H1 (cell line): ENCODE results near the gene VSX1. TPM values are rescaled to one million over a fixed set of nuclear protein-coding genes. Genes with fewer than 3 reads are reported as not detected.

Experiments
- CTCF ChIA-PET: fragments of 300-600 bp; sonication (Branson Sonifier 250); formaldehyde crosslinking; loops from one replicate; lab custom pipeline; 2021; ENCODE audit not compliant: partially characterized antibody; lab: Charles Lee
- POLR2A ChIA-PET: fragments of 300-600 bp; sonication (Branson Sonifier 250); formaldehyde crosslinking; loops from one replicate; lab custom pipeline; 2021; ENCODE audit warnings: inconsistent platforms; ENCODE audit not compliant: partially characterized antibody; lab: Charles Lee
- DNase-seq, 2 experiments: peaks; one replicate each; pipeline versions ENCODE4 v3.0.0 to v3.0.0-alpha.2; 2010 to 2022; ENCODE audit warnings: low spot score in 2 of 2, low read depth in 1 of 2, mixed read lengths in 1 of 2
- FAIRE-seq: peaks from 2 replicates; lab custom pipeline; 2011; peaks lifted over from hg19 to GRCh38; lab: Jason Lieb, UNC
- H2AFZ ChIP-seq: 2 replicates; pipeline ENCODE4 v1.8.1; 2012; ENCODE audit warnings: low read length, inconsistent platforms
- H2AK5ac ChIP-seq: 2 replicates; pipeline ENCODE4 v1.6.1; 2013; ENCODE audit warnings: low read depth, low read length
- H2BK120ac ChIP-seq: replicated peaks from 2 replicates; pipeline ENCODE3; 2013; ENCODE audit warnings: low read depth, low read length, inconsistent platforms
- H2BK12ac ChIP-seq: 2 replicates; pipeline ENCODE4 v1.6.1; 2013; ENCODE audit warnings: low read depth, low read length
- H2BK15ac ChIP-seq: 2 replicates; pipeline ENCODE4 v1.6.1; 2013; ENCODE audit warnings: low read length
- H2BK20ac ChIP-seq: 2 replicates; pipeline ENCODE4 v1.6.1; 2013; ENCODE audit warnings: low read length
- H2BK5ac ChIP-seq: 2 replicates; pipeline ENCODE4 v1.6.1; 2013; ENCODE audit warnings: low read depth, low read length
- H3K14ac ChIP-seq: 2 replicates; pipeline ENCODE4 v1.6.1; 2013; ENCODE audit warnings: inconsistent platforms; ENCODE audit not compliant: insufficient read length
- H3K18ac ChIP-seq: 2 replicates; pipeline ENCODE4 v1.6.1; 2013; ENCODE audit warnings: low read length; ENCODE audit errors: extremely low read depth
- H3K23ac ChIP-seq: 2 replicates; pipeline ENCODE4 v1.6.1; 2013; ENCODE audit warnings: inconsistent platforms; ENCODE audit not compliant: insufficient read length
- H3K23me2 ChIP-seq: 2 replicates; pipeline ENCODE4 v1.6.1; 2013; ENCODE audit warnings: low read depth, low read length
- H3K27ac ChIP-seq: 2 replicates; pipeline ENCODE4 v1.6.1; 2011; ENCODE audit warnings: low read depth, low read length, inconsistent platforms
- H3K27me3 ChIP-seq, 4 experiments: replicated peaks in 1 of 4; 1 replicate in 1 of 4; 2 replicates in 3 of 4; pipeline versions ENCODE4 v1.6.1 to v1.8.1; 2011 to 2013; ENCODE audit warnings: low read length in 3 of 4, mild to moderate bottlenecking in 3 of 4, inconsistent platforms in 2 of 4, mixed read lengths in 2 of 4, moderate library complexity in 1 of 4; ENCODE audit not compliant: control insufficient read depth in 3 of 4, insufficient read depth in 3 of 4; ENCODE audit errors: extremely low read depth in 1 of 4
- H3K36me3 ChIP-seq, 4 experiments: 2 replicates each; pipeline versions ENCODE4 v1.6.1 to v1.8.1; 2011 to 2013; ENCODE audit warnings: mild to moderate bottlenecking in 4 of 4, low read length in 3 of 4, moderate library complexity in 2 of 4, control low read depth in 1 of 4, inconsistent platforms in 1 of 4; ENCODE audit not compliant: insufficient read depth in 4 of 4, control insufficient read depth in 2 of 4
- H3K4ac ChIP-seq: replicated peaks from 2 replicates; pipeline ENCODE3; 2013; ENCODE audit warnings: low read length, low read depth, mixed read lengths, inconsistent platforms; ENCODE audit not compliant: insufficient read length
- H3K4me1 ChIP-seq, 4 experiments: replicated peaks in 1 of 4; 1 replicate in 1 of 4; 2 replicates in 3 of 4; pipeline versions ENCODE4 v1.6.1 to v1.8.1; 2011 to 2013; ENCODE audit warnings: low read length in 3 of 4, inconsistent platforms in 2 of 4, mixed read lengths in 1 of 4; ENCODE audit not compliant: insufficient read depth in 4 of 4, control insufficient read depth in 3 of 4
- H3K4me2 ChIP-seq, 2 experiments: 2 replicates each; pipeline versions ENCODE4 v1.6.1 to v1.8.1; 2011 to 2013; ENCODE audit warnings: low read depth in 2 of 2, low read length in 2 of 2, control low read depth in 1 of 2, inconsistent platforms in 1 of 2, mild to moderate bottlenecking in 1 of 2; ENCODE audit not compliant: insufficient read depth in 1 of 2
- H3K4me3 ChIP-seq, 4 experiments: fragments of 200-600, 300-600 bp in 1 of 4; sonication (generic), shearing (Covaris generic), sonication (Bioruptor Twin) in 1 of 4; 2 replicates each; pipeline versions ENCODE4 v1.5.1 to v1.8.1; 2011 to 2016; ENCODE audit warnings: low read length in 4 of 4, low read depth in 3 of 4, control low read depth in 2 of 4, inconsistent platforms in 2 of 4, mild to moderate bottlenecking in 2 of 4, mixed read lengths in 1 of 4, moderate library complexity in 1 of 4; ENCODE audit not compliant: insufficient read depth in 2 of 4; ENCODE audit errors: extremely low read depth in 1 of 4
- H3K56ac ChIP-seq: replicated peaks from 2 replicates; pipeline ENCODE3; 2013; ENCODE audit warnings: low read depth, mild to moderate bottlenecking, mixed read lengths, low read length, inconsistent platforms; ENCODE audit not compliant: insufficient read length
- H3K79me1 ChIP-seq: 2 replicates; pipeline ENCODE4 v1.6.1; 2013; ENCODE audit warnings: low read depth, low read length, control low read depth
- H3K79me2 ChIP-seq, 2 experiments: 2 replicates each; pipeline versions ENCODE4 v1.6.1 to v1.8.1; 2012 to 2013; ENCODE audit warnings: low read length in 2 of 2, mild to moderate bottlenecking in 2 of 2, inconsistent platforms in 1 of 2; ENCODE audit not compliant: insufficient read depth in 2 of 2, control insufficient read depth in 1 of 2
- H3K9ac ChIP-seq, 4 experiments: replicated peaks in 1 of 4; 1 replicate in 1 of 4; 2 replicates in 3 of 4; pipeline versions ENCODE4 v1.6.1 to v1.8.1; 2011 to 2013; ENCODE audit warnings: low read depth in 3 of 4, low read length in 3 of 4, control low read depth in 2 of 4, mild to moderate bottlenecking in 2 of 4, moderate library complexity in 2 of 4, inconsistent platforms in 1 of 4; ENCODE audit errors: extremely low read depth in 1 of 4
- H3K9me3 ChIP-seq, 2 experiments: 2 replicates each; pipeline versions ENCODE4 v1.6.1 to v1.8.1; 2012 to 2013; ENCODE audit warnings: mild to moderate bottlenecking in 2 of 2, moderate library complexity in 2 of 2, control low read depth in 1 of 2, inconsistent platforms in 1 of 2, low read depth in 1 of 2, low read length in 1 of 2, mixed read lengths in 1 of 2; ENCODE audit not compliant: insufficient read depth in 2 of 2
- H4K20me1 ChIP-seq, 2 experiments: replicated peaks in 1 of 2; 2 replicates each; pipeline versions ENCODE3 to v1.8.1; 2011 to 2013; ENCODE audit warnings: inconsistent platforms in 2 of 2, low read length in 2 of 2, mild to moderate bottlenecking in 1 of 2; ENCODE audit not compliant: insufficient read depth in 2 of 2, control insufficient read depth in 1 of 2
- H4K5ac ChIP-seq: 2 replicates; pipeline ENCODE4 v1.6.1; 2013; ENCODE audit warnings: low read length, low read depth, mixed read lengths, inconsistent platforms; ENCODE audit not compliant: insufficient read length
- H4K8ac ChIP-seq: 2 replicates; pipeline ENCODE4 v1.8.0; 2013; ENCODE audit warnings: mild to moderate bottlenecking, moderate library complexity, low read length, inconsistent platforms; ENCODE audit not compliant: insufficient read depth; ENCODE audit errors: extremely low read depth
- H4K91ac ChIP-seq: replicated peaks from 2 replicates; pipeline ENCODE3; 2013; ENCODE audit warnings: low read length, mixed read lengths, inconsistent platforms; ENCODE audit not compliant: insufficient read length
- ASH2L ChIP-seq: fragments of 200-600, 300-600 bp; sonication (generic); IDR thresholded peaks from one replicate; pipeline ENCODE4 v1.7.1; 2017; ENCODE audit warnings: low read length
- BACH1 ChIP-seq: IDR thresholded peaks from 2 replicates; pipeline ENCODE4 v1.6.1; 2012; ENCODE audit warnings: low read length, improper control_type of control experiment
- BRCA1 ChIP-seq: IDR thresholded peaks from 2 replicates; pipeline ENCODE4 v1.6.1; 2012; ENCODE audit warnings: low read depth, low read length, improper control_type of control experiment
- HDAC6 ChIP-seq: IDR thresholded peaks from one replicate; pipeline ENCODE4 v1.7.1; 2012; ENCODE audit warnings: low read depth, mild to moderate bottlenecking, inconsistent platforms, low read length, moderate library complexity
- JUN ChIP-seq: IDR thresholded peaks from 2 replicates; pipeline ENCODE4 v1.6.1; 2011; ENCODE audit warnings: low read depth, mild to moderate bottlenecking, improper control_type of control experiment, low read length
- KDM1A ChIP-seq: fragments of 200-600, 300-600 bp; sonication (generic); IDR thresholded peaks from 2 replicates; pipeline ENCODE4 v1.7.1; 2016; ENCODE audit warnings: mild to moderate bottlenecking, low read length, borderline replicate concordance
- KDM4A ChIP-seq: IDR thresholded peaks from one replicate; pipeline ENCODE4 v1.7.1; 2012; ENCODE audit warnings: low read depth, mild to moderate bottlenecking, moderate library complexity, low read length, inconsistent platforms; ENCODE audit not compliant: severe bottlenecking
- SAP30 ChIP-seq: fragments of 300-600 bp; sonication (generic); IDR thresholded peaks from 2 replicates; pipeline ENCODE4 v1.7.1; 2012; ENCODE audit warnings: low read length, moderate library complexity, mild to moderate bottlenecking, inconsistent platforms; ENCODE audit not compliant: insufficient read depth, insufficient replicate concordance
- SIN3A ChIP-seq, 2 experiments: IDR thresholded peaks in 1 of 2; conservative IDR thresholded peaks in 1 of 2; 2 replicates each; pipeline ENCODE4 v1.6.1; 2011 to 2012; ENCODE audit warnings: low read length in 2 of 2, improper control_type of control experiment in 1 of 2, low read depth in 1 of 2, mild to moderate bottlenecking in 1 of 2
- WGBS, 2 experiments: shearing (Covaris generic) in 1 of 2; methylation state at CpG; one replicate each; pipeline versions ENCODE4 v1.1.6 to v1.1.7; 2013 to 2015; ENCODE audit warnings: low lambda C conversion rate in 2 of 2, mixed read lengths in 2 of 2, inconsistent platforms in 1 of 2, low coverage in 1 of 2, missing lambda C conversion rate in 1 of 2; ENCODE audit not compliant: insufficient replicate concordance in 2 of 2, insufficient coverage in 1 of 2, insufficient read length in 1 of 2; ENCODE audit errors: extremely low coverage in 1 of 2, missing lambda C conversion rate in 1 of 2; 5-methylcytosine and 5-hydroxymethylcytosine counted together
- polyA plus RNA-seq, 7 experiments: library from polyadenylated mRNA; depleted of rRNA in 3 of 7; stranded (reverse) in 5 of 7; unstranded in 2 of 7; fragments of >200 nt in 5 of 7; fragments of 200-250 nt in 2 of 7; gene quantifications; 1 replicate in 5 of 7; 2 replicates in 1 of 7; 4 replicates in 1 of 7; pipeline versions ENCODE4 v1.2.1 to v1.2.3, GENCODE V29; 2011 to 2013; ENCODE audit warnings: missing spikeins in 2 of 7, mixed read lengths in 2 of 7
- total RNA-seq: library from RNA; stranded (reverse); fragmentation: NEBNext Ultra II Directional; extraction: Animal tissue kit (Norgen Biotek cat#: 25700); gene quantifications from 2 replicates; pipeline ENCODE4 v1.2.1, GENCODE V29; 2021
- TF ChIP-seq, protein P1 (sequence below): IDR thresholded peaks from 2 replicates; pipeline ENCODE4 v1.6.1; 2012; ENCODE audit warnings: inconsistent platforms
- TF ChIP-seq, protein P2 (sequence below): IDR thresholded peaks from 2 replicates; pipeline ENCODE4 v1.6.1; 2012; ENCODE audit warnings: inconsistent platforms

The VSX1 gene
- total and polyA plus RNA-seq, 2 of the 8 experiments (the other 6 are each of a cell fraction or from before 2014, with no cell fraction given) = 0.14 TPM; not detected in 1

DNA sequence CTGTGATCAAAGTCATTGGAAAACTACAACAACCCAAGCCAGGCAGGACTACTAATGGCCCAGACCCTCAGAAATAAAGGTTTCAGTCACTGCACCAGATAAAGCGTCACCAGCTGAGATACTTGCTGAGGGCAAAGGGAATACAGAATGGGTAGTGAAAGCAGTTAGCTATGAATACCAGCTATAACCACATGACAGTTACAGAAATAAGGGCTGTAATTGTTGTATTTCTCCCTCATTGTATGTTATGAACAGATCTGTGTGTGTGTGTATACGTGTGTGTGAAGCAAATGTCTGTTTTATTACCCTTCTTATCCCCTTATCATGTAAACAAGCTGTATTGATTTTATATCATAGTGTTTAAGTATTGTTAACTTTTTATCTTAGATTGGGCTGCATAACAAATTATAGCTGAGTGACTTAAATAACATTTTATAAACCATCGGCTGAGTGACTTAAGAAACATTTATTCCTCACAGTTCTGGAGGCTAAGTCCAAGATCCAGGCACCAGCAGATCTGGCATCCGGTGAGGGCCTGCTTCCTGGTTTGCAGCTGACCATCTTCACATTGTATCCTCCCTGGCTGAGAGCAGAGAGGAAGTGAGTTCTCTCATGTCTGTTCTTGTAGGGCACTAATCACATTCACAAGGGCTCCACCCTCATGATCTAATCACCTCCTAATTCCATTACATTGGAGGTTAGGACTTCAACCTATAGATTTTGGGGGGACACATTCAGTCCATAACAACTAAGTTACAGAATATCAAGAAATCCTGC lies 46.0 kb upstream of the VSX1 start:
- POLR2A ChIA-PET = no interaction called here
- H3K9ac ChIP-seq = no peak overlapping the region
- CTCF ChIA-PET = interaction anchor here (0.7 to 1.2 kb wide), 3 partner anchors 11 to 36 kb away, joined by 3 read pairs; no protein-coding TSS in a partner anchor

More for the DNA sequence above, 46.0 kb upstream of the VSX1 start:
- no peak overlapping the region for H3K4ac ChIP-seq
- no peaks in the 10 kb centered on the region for H4K20me1 ChIP-seq
- H4K8ac ChIP-seq = no peak overlapping the region
- no peak overlapping the region for H2AK5ac ChIP-seq
- no peaks in the 10 kb centered on the region for H3K4me1 ChIP-seq
- no peak overlapping the region for H3K56ac ChIP-seq
- H3K27ac ChIP-seq = no peak overlapping the region
- H3K4me3 ChIP-seq = no peak overlapping the region
- no peaks in the 10 kb centered on the region for H3K23me2 ChIP-seq
- no peak overlapping the region for H2BK20ac ChIP-seq
- H4K91ac ChIP-seq = no peak overlapping the region
- FAIRE-seq (no peak), DNase-seq (no peak)
- WGBS, 2 experiments = 78% methylated on average over 4 of the region's 4 CpGs; no CpG with 5 or more reads in 1 of the 2 experiments
- H2BK15ac ChIP-seq = no peak overlapping the region
- H2BK5ac ChIP-seq = no peak overlapping the region
- no peaks in the 10 kb centered on the region for H3K9me3 ChIP-seq
- H4K5ac ChIP-seq = no peak overlapping the region
- no peaks in the 10 kb centered on the region for H3K27me3 ChIP-seq
- H2BK120ac ChIP-seq = no peak overlapping the region
- H2AFZ ChIP-seq = no peak overlapping the region
- no peaks in the 10 kb centered on the region for H3K36me3 ChIP-seq
- no peaks in the 10 kb centered on the region for H3K79me2 ChIP-seq
- no peak overlapping the region for H3K14ac ChIP-seq
- no peak for TF ChIP-seq JUN
- TF ChIP-seq ASH2L = no peak
- TF ChIP-seq KDM1A = no peak
- TF ChIP-seq HDAC6 = no peak
- no peak for TF ChIP-seq BRCA1
- TF ChIP-seq, protein P1, sequence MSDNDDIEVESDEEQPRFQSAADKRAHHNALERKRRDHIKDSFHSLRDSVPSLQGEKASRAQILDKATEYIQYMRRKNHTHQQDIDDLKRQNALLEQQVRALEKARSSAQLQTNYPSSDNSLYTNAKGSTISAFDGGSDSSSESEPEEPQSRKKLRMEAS = no peak
- TF ChIP-seq SIN3A (conservative IDR thresholded peaks at IDR 0.05 in 1 of 2, IDR thresholded peaks at IDR 0.05 in 1 of 2; ENCODE audit: low read depth in 1 of 2, low read length in 2 of 2) = no peak
- TF ChIP-seq BACH1 = no peak
- TF ChIP-seq KDM4A = no peak
- TF ChIP-seq, protein P2, sequence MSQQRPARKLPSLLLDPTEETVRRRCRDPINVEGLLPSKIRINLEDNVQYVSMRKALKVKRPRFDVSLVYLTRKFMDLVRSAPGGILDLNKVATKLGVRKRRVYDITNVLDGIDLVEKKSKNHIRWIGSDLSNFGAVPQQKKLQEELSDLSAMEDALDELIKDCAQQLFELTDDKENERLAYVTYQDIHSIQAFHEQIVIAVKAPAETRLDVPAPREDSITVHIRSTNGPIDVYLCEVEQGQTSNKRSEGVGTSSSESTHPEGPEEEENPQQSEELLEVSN = no peak
- no peak for TF ChIP-seq SAP30
- no peaks in the 10 kb centered on the region for H3K79me1 ChIP-seq
- H3K23ac ChIP-seq = no peak overlapping the region
- H3K18ac ChIP-seq = no peak overlapping the region
- no peak overlapping the region for H3K4me2 ChIP-seq
- H2BK12ac ChIP-seq = no peak overlapping the region
